ENCODE data around the gene TNFRSF9.
A peak's percentile ranks its signal among the peaks of the same experiment; 100 is the strongest.

TNFRSF9 gene

DNA sequence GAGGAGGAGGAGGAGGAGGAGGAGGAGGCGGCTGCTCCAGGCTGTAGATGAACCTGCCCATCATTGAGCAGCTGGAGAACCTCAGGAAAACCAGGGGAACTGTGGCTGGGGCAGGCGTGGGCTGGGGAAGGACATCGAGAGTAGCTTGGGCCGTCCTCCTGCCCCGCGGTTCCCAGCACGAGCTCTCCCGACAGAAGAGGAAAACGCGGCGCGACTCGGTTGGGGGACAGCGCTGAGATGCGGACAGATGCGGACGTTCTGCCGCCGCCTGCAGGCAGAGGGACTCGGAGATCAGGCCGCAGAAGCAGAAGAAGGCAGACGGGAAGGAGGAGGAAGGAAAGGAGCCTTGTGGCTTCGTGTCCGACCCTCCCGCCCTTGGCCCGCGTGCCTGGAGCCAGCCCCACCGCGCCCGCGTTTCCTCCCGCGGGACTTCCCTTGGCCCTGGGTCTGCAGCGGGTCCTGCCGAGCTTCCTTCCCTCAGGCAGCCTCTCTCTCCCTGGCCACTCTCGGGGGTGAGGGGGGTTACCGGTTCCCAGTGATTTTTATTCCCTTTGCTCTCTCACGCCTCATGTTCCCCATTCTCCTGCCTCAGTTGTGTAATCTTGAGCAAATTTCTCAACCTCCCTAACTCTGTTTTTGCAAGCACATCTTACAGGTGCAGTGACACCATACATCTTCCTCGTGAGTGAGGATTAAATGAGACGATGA is 1.7 kb upstream of the TNFRSF9 start:
- Histone ChIP-seq H3K27ac (no peak overlapping the region), H3K36me3 (replicated peaks) (no peaks in the 10 kb centered on the region), H3K27me3 (replicated peaks) (no peaks in the 10 kb centered on the region), H3K4me3 (ENCODE audit: low read depth, low read length) (peak overlapping the region; percentile 31)
- TF ChIP-seq, protein P1, sequence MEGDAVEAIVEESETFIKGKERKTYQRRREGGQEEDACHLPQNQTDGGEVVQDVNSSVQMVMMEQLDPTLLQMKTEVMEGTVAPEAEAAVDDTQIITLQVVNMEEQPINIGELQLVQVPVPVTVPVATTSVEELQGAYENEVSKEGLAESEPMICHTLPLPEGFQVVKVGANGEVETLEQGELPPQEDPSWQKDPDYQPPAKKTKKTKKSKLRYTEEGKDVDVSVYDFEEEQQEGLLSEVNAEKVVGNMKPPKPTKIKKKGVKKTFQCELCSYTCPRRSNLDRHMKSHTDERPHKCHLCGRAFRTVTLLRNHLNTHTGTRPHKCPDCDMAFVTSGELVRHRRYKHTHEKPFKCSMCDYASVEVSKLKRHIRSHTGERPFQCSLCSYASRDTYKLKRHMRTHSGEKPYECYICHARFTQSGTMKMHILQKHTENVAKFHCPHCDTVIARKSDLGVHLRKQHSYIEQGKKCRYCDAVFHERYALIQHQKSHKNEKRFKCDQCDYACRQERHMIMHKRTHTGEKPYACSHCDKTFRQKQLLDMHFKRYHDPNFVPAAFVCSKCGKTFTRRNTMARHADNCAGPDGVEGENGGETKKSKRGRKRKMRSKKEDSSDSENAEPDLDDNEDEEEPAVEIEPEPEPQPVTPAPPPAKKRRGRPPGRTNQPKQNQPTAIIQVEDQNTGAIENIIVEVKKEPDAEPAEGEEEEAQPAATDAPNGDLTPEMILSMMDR (IDR thresholded peaks at IDR 0.05; ENCODE audit: low read depth, low read length, missing control alignments), result peak; percentile 73
- DNase-seq, result peak; percentile 44
- in situ Hi-C loops (cut with HindIII; ENCODE audit: low pct_ligation_motif_present, low sequenced_read_pairs), result no loop called here

DNA sequence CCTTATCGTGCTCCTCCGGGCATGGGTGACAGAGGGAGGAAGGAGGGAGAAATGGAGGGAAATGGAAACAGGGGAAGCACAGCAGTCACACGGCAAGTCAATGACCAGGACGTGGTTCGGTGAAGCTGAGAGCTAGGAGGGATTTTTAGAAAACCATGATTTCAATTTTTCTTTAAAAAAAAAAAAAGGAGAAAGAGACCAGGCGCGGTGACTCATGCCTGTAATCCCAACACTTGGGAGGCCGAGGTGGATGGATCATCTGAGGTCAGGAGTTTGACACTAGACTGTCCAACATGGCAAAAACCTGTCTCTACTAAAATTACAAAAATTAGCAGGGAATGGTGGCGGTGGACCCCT is 776 bp upstream of the TNFRSF9 start:
- peak; percentile 28 for DNase-seq
- Histone ChIP-seq H3K36me3 (replicated peaks) (no peaks in the 10 kb centered on the region), H3K27me3 (replicated peaks) (no peaks in the 10 kb centered on the region), H3K27ac (no peak overlapping the region), H3K4me3 (ENCODE audit: low read depth, low read length) (no peak overlapping the region)
- in situ Hi-C loops (cut with HindIII; ENCODE audit: low pct_ligation_motif_present, low sequenced_read_pairs), result no loop called here
- TF ChIP-seq, protein P1 (IDR thresholded peaks at IDR 0.05; ENCODE audit: low read depth, low read length, missing control alignments), result no peak

DNA sequence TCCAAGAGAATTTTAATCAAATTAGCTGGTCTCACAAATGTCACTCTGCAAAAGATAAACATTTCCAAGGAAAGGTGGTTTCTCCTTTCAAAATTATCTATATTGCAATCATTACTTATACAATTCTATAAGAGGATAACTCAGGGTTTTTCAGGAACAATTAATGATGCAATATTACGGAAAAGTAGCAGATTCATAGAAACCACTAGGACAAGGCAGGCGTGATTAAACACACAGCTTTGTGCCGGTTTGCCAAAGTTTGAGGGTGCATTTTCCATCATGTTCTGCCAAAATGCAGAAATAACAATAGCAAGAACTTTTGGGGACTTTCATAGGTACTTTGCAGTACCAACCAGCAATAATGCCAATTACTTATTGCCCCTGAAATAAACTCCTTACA is 605 bp downstream of the TNFRSF9 start:
- no peak overlapping the region for H3K27ac ChIP-seq
- TF ChIP-seq, protein P1 (IDR thresholded peaks at IDR 0.05; ENCODE audit: low read depth, low read length, missing control alignments), result no peak
- in situ Hi-C loops (cut with HindIII; ENCODE audit: low pct_ligation_motif_present, low sequenced_read_pairs), result no loop called here
- H3K4me3 ChIP-seq (ENCODE audit: low read depth, low read length), result no peak overlapping the region
- no peaks in the 10 kb centered on the region for H3K27me3 ChIP-seq (replicated peaks)
- no peak for DNase-seq
- no peaks in the 10 kb centered on the region for H3K36me3 ChIP-seq (replicated peaks)

DNA sequence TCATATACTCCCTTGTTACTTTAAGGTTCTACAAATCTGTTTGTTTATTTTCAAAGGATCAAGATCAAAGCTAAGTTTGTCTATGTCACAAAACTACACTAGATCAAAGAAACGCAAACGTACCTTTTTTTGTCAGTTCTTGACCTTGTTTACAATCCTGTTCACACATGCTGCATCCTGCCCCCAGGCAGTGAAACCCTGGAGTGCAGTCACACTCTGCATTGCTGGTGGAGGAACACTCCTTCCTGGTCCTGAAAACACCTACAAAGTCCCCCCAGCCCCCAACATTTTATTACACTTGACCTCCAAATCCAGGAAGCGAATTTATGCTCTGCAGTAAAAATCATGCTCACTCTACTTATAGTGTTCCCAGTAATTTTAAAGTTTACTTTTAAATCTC is 2.6 kb downstream of the TNFRSF9 start:
- Histone ChIP-seq H3K27ac (no peak overlapping the region), H3K4me3 (ENCODE audit: low read depth, low read length) (no peak overlapping the region), H3K27me3 (replicated peaks) (no peaks in the 10 kb centered on the region), H3K36me3 (replicated peaks) (no peaks in the 10 kb centered on the region)
- in situ Hi-C loops (cut with HindIII; ENCODE audit: low pct_ligation_motif_present, low sequenced_read_pairs), result no loop called here
- DNase-seq, result no peak
- TF ChIP-seq, protein P1 (IDR thresholded peaks at IDR 0.05; ENCODE audit: low read depth, low read length, missing control alignments), result no peak

DNA sequence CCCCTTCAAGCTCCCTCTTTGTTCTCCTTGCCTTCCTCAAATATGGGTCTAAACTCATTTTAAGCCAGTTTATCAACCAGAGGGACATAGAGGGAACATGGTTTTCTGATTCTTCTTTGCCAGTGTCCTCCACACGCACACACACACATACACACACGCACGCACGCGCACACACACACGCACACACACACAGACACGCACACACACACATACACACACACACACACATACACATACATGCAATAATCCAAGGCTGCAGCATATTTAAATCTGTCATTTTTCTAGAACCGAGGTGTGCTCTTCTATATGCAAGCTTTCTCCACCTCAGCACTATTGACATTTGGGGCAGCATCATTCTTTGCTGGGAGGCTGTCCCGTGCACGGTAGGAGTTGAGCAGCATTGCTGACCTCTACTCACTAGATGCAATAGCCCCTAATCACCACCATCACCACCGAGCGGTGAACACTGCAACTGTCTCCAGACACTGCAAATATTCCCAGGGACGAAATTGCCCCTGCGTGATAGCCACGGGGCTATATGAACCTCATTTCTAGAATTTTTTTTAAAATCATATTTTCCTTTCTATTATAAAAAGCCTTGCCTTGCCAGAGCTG is 8.0 kb downstream of the TNFRSF9 start:
- in situ Hi-C loops (cut with HindIII; ENCODE audit: low pct_ligation_motif_present, low sequenced_read_pairs), result no loop called here
- H3K36me3 ChIP-seq (replicated peaks), result no peaks in the 10 kb centered on the region
- DNase-seq, result no peak
- H3K4me3 ChIP-seq (ENCODE audit: low read depth, low read length), result no peak overlapping the region
- H3K27me3 ChIP-seq (replicated peaks), result no peaks in the 10 kb centered on the region
- TF ChIP-seq, protein P1 (IDR thresholded peaks at IDR 0.05; ENCODE audit: low read depth, low read length, missing control alignments), result no peak
- H3K27ac ChIP-seq, result no peak overlapping the region

DNA sequence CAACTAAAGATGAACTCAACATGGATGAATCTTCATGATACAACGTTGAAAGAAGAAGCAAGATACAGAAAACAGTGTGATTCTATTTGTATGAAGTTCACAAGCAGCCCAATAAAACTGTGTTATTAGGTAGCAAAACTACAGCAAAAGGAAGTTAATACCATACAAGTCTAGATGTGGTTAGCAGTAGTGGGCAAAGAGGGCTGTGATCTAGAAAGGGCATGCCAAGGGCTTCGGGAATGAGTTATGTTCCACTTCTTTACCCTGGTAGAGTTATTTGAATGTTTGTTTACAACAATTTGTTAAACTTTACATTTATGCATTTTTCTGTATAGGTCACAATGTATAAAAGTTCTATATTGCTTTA is 9.2 kb downstream of the TNFRSF9 start:
- DNase-seq, result no peak
- Histone ChIP-seq H3K27ac (no peak overlapping the region), H3K27me3 (replicated peaks) (no peaks in the 10 kb centered on the region), H3K36me3 (replicated peaks) (no peaks in the 10 kb centered on the region), H3K4me3 (ENCODE audit: low read depth, low read length) (no peak overlapping the region)
- in situ Hi-C loops (cut with HindIII; ENCODE audit: low pct_ligation_motif_present, low sequenced_read_pairs), result no loop called here
- TF ChIP-seq, protein P1 (IDR thresholded peaks at IDR 0.05; ENCODE audit: low read depth, low read length, missing control alignments), result no peak
